ENCODE measurements around the gene SLCO1A2.

Gene SLCO1A2

GRCh38 chr12:21223930-21224329 is 110.8 kb downstream of the SLCO1A2 start:
- no peaks in the 10 kb centered on the region for H3K36me3 ChIP-seq
- no peaks in the 10 kb centered on the region for H3K4me1 ChIP-seq
- H3K27ac ChIP-seq = no peak overlapping the region
- no peak for DNase-seq
- no peak overlapping the region for H3K4me3 ChIP-seq
- H3K9me3 ChIP-seq = no peaks in the 10 kb centered on the region
- no peak for TF ChIP-seq CTCF (IDR thresholded peaks at IDR 0.05)
- no peaks in the 10 kb centered on the region for H3K27me3 ChIP-seq
- intact Hi-C loops (cut with DNase I; ENCODE audit: low total_unique reads) = no loop called here

GRCh38 chr12:21221778-21222177 is 112.9 kb downstream of the SLCO1A2 start:
- intact Hi-C loops (cut with DNase I; ENCODE audit: low total_unique reads) = no loop called here
- TF ChIP-seq CTCF (IDR thresholded peaks at IDR 0.05) = no peak
- H3K27me3 ChIP-seq = no peaks in the 10 kb centered on the region
- DNase-seq = no peak
- H3K4me1 ChIP-seq = no peaks in the 10 kb centered on the region
- H3K4me3 ChIP-seq = no peak overlapping the region
- no peak overlapping the region for H3K27ac ChIP-seq
- no peaks in the 10 kb centered on the region for H3K36me3 ChIP-seq
- H3K9me3 ChIP-seq = no peaks in the 10 kb centered on the region

GRCh38 chr12:21221072-21221471 is 113.6 kb downstream of the SLCO1A2 start:
- H3K9me3 ChIP-seq = no peaks in the 10 kb centered on the region
- H3K27me3 ChIP-seq = no peaks in the 10 kb centered on the region
- TF ChIP-seq CTCF (IDR thresholded peaks at IDR 0.05) = no peak
- no peak overlapping the region for H3K27ac ChIP-seq
- no peaks in the 10 kb centered on the region for H3K36me3 ChIP-seq
- no peaks in the 10 kb centered on the region for H3K4me1 ChIP-seq
- DNase-seq = no peak
- H3K4me3 ChIP-seq = no peak overlapping the region
- intact Hi-C loops (cut with DNase I; ENCODE audit: low total_unique reads) = no loop called here

- Histone ChIP-seq H3K27ac (no peak overlapping the region), H3K36me3 (no peaks in the 10 kb centered on the region), H3K9me3 (no peaks in the 10 kb centered on the region), H3K4me3 (no peak overlapping the region), H3K4me1 (no peaks in the 10 kb centered on the region), H3K27me3 (no peaks in the 10 kb centered on the region)
- DNase-seq = no peak
- TF ChIP-seq CTCF (IDR thresholded peaks at IDR 0.05) = no peak
- intact Hi-C loops (cut with DNase I; ENCODE audit: low total_unique reads) = no loop called here
Observed at GRCh38 chr12:21220266-21220665, 114.5 kb downstream of the SLCO1A2 start.

- Histone ChIP-seq H3K27me3 (no peaks in the 10 kb centered on the region), H3K4me1 (no peaks in the 10 kb centered on the region), H3K36me3 (no peaks in the 10 kb centered on the region), H3K27ac (no peak overlapping the region), H3K9me3 (no peaks in the 10 kb centered on the region), H3K4me3 (no peak overlapping the region)
- no peak for TF ChIP-seq CTCF (IDR thresholded peaks at IDR 0.05)
- intact Hi-C loops (cut with DNase I; ENCODE audit: low total_unique reads) = no loop called here
- no peak for DNase-seq
Observed at GRCh38 chr12:21219206-21219605, 115.5 kb downstream of the SLCO1A2 start.
